ENCODE measurements around the gene PEX5L. TPM values are rescaled to one million over a fixed set of nuclear protein-coding genes. Genes with fewer than 3 reads are reported as not detected.

The PEX5L gene
- total RNA-seq, 1 experiment from 2014 or later, result not detected

GRCh38 chr3:180062771-180063170 lies 26.0 kb upstream of the PEX5L start:
- ATAC-seq, result no peak
- Histone ChIP-seq H3K79me2 (ENCODE audit: insufficient read depth, low read length) (no peaks in the 10 kb centered on the region), H3K9me2 (ENCODE audit: insufficient read depth) (no peaks in the 10 kb centered on the region), H4K20me1 (ENCODE audit: insufficient read depth) (no peaks in the 10 kb centered on the region), H3K4me2 (ENCODE audit: low read length) (no peak overlapping the region), H3K27me3 (ENCODE audit: insufficient read depth, low read length) (peaks cover 28% of the 10 kb centered on the region), H2AFZ (ENCODE audit: low read depth, low read length, poor library complexity, severe bottlenecking) (no peak overlapping the region), H3K9ac (ENCODE audit: low read length) (no peak overlapping the region), H3K4me3 (replicated peaks in 1 of 2; ENCODE audit: low read depth in 1 of 2, low read length in 2 of 2) (no peak overlapping the region), H3K4me1 (ENCODE audit: control insufficient read depth in 1 of 2, insufficient read depth in 2 of 2, low read length in 2 of 2) (no peaks in the 10 kb centered on the region), H3K27ac (ENCODE audit: low read depth, low read length) (no peak overlapping the region), H3K36me3 (ENCODE audit: control insufficient read depth in 1 of 2, insufficient read depth in 2 of 2, low read length in 2 of 2) (no peaks in the 10 kb centered on the region), H3K9me3 (ENCODE audit: control insufficient read depth in 1 of 2, insufficient read depth in 1 of 2, low read depth in 1 of 2, low read length in 2 of 2) (no peaks in the 10 kb centered on the region)
- no TSS peak for BruUV-seq (replicated peaks)
- intact Hi-C loops (cut with micrococcal nuclease), result no loop called here
- no peak for DNase-seq (ENCODE audit: low read depth, low spot score)
- CTCF ChIA-PET, result no interaction called here
- RAD21 ChIA-PET (ENCODE audit: low non-redundant PET in 1 of 2, low total read pairs in 2 of 2, uncharacterized antibody in 2 of 2, unreplicated experiment in 2 of 2), result no interaction called here
- POLR2A ChIA-PET, result no interaction called here
- TF ChIP-seq CBX3 (IDR thresholded peaks at IDR 0.05; ENCODE audit: low read depth) (no peak), SP1 (IDR thresholded peaks at IDR 0.05; ENCODE audit: low read depth) (no peak), ZNF274 (IDR thresholded peaks at IDR 0.05; ENCODE audit: low read depth, low read length) (no peak), EGR1 (IDR thresholded peaks at IDR 0.05; ENCODE audit: low read depth) (no peak), RAD21 (IDR thresholded peaks at IDR 0.05; ENCODE audit: low read depth) (no peak), TCF7L2 (IDR thresholded peaks at IDR 0.05; ENCODE audit: borderline replicate concordance, extremely low read depth, insufficient read depth, insufficient read length) (no peak), EZH2 (IDR thresholded peaks at IDR 0.05) (no peak), JUND (IDR thresholded peaks at IDR 0.05) (no peak), YY1 (IDR thresholded peaks at IDR 0.05; ENCODE audit: extremely low read depth, insufficient replicate concordance, low read depth, low read length) (no peak), EZH2phosphoT487 (IDR thresholded peaks at IDR 0.05; ENCODE audit: borderline replicate concordance) (no peak), CEBPB (IDR thresholded peaks at IDR 0.05; ENCODE audit: low read depth) (no peak), SIN3A (IDR thresholded peaks at IDR 0.05; ENCODE audit: low read depth) (no peak), POLR2AphosphoS5 (IDR thresholded peaks at IDR 0.05; ENCODE audit: low read depth, low read length) (no peak)
- TF ChIP-seq, protein P1, sequence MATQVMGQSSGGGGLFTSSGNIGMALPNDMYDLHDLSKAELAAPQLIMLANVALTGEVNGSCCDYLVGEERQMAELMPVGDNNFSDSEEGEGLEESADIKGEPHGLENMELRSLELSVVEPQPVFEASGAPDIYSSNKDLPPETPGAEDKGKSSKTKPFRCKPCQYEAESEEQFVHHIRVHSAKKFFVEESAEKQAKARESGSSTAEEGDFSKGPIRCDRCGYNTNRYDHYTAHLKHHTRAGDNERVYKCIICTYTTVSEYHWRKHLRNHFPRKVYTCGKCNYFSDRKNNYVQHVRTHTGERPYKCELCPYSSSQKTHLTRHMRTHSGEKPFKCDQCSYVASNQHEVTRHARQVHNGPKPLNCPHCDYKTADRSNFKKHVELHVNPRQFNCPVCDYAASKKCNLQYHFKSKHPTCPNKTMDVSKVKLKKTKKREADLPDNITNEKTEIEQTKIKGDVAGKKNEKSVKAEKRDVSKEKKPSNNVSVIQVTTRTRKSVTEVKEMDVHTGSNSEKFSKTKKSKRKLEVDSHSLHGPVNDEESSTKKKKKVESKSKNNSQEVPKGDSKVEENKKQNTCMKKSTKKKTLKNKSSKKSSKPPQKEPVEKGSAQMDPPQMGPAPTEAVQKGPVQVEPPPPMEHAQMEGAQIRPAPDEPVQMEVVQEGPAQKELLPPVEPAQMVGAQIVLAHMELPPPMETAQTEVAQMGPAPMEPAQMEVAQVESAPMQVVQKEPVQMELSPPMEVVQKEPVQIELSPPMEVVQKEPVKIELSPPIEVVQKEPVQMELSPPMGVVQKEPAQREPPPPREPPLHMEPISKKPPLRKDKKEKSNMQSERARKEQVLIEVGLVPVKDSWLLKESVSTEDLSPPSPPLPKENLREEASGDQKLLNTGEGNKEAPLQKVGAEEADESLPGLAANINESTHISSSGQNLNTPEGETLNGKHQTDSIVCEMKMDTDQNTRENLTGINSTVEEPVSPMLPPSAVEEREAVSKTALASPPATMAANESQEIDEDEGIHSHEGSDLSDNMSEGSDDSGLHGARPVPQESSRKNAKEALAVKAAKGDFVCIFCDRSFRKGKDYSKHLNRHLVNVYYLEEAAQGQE (IDR thresholded peaks at IDR 0.05; ENCODE audit: low read depth), result no peak
- TF ChIP-seq, protein P2, sequence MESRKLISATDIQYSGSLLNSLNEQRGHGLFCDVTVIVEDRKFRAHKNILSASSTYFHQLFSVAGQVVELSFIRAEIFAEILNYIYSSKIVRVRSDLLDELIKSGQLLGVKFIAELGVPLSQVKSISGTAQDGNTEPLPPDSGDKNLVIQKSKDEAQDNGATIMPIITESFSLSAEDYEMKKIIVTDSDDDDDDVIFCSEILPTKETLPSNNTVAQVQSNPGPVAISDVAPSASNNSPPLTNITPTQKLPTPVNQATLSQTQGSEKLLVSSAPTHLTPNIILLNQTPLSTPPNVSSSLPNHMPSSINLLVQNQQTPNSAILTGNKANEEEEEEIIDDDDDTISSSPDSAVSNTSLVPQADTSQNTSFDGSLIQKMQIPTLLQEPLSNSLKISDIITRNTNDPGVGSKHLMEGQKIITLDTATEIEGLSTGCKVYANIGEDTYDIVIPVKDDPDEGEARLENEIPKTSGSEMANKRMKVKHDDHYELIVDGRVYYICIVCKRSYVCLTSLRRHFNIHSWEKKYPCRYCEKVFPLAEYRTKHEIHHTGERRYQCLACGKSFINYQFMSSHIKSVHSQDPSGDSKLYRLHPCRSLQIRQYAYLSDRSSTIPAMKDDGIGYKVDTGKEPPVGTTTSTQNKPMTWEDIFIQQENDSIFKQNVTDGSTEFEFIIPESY (IDR thresholded peaks at IDR 0.05; ENCODE audit: extremely low read depth, insufficient replicate concordance, low read length), result no peak
- TF ChIP-seq, protein P3, sequence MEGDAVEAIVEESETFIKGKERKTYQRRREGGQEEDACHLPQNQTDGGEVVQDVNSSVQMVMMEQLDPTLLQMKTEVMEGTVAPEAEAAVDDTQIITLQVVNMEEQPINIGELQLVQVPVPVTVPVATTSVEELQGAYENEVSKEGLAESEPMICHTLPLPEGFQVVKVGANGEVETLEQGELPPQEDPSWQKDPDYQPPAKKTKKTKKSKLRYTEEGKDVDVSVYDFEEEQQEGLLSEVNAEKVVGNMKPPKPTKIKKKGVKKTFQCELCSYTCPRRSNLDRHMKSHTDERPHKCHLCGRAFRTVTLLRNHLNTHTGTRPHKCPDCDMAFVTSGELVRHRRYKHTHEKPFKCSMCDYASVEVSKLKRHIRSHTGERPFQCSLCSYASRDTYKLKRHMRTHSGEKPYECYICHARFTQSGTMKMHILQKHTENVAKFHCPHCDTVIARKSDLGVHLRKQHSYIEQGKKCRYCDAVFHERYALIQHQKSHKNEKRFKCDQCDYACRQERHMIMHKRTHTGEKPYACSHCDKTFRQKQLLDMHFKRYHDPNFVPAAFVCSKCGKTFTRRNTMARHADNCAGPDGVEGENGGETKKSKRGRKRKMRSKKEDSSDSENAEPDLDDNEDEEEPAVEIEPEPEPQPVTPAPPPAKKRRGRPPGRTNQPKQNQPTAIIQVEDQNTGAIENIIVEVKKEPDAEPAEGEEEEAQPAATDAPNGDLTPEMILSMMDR (IDR thresholded peaks at IDR 0.05 in 2 of 3, conservative IDR thresholded peaks at IDR 0.05 in 1 of 3; ENCODE audit: borderline replicate concordance in 1 of 3, insufficient read depth in 1 of 3, low read depth in 2 of 3, low read length in 2 of 3), result no peak
- TF ChIP-seq, protein P4, sequence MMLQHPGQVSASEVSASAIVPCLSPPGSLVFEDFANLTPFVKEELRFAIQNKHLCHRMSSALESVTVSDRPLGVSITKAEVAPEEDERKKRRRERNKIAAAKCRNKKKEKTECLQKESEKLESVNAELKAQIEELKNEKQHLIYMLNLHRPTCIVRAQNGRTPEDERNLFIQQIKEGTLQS (IDR thresholded peaks at IDR 0.05), result no peak

Data from HCT116 (cell line).